Brain microvascular endothelial cell (primary cell): Measurements from ENCODE around the gene SURF6.

ENCODE experiments used
- DNase-seq: peaks from one replicate; pipeline ENCODE4 v3.0.0-alpha.2; 2020
- H3K27ac ChIP-seq: fragments of 250-450 bp; sonication (Bioruptor Pico); 2 replicates; pipeline ENCODE4 v1.5.1; 2020; ENCODE audit warnings: mild to moderate bottlenecking, moderate library complexity
- H3K27me3 ChIP-seq: fragments of 250-450 bp; sonication (Bioruptor Pico); replicated peaks from 2 replicates; pipeline ENCODE4 v1.5.1; 2020; ENCODE audit warnings: mild to moderate bottlenecking
- H3K36me3 ChIP-seq: fragments of 250-450 bp; sonication (Bioruptor Pico); replicated peaks from 2 replicates; pipeline ENCODE4 v1.5.1; 2020; ENCODE audit warnings: mild to moderate bottlenecking
- H3K4me3 ChIP-seq: 2 replicates; pipeline ENCODE4 v1.5.1; 2011; ENCODE audit warnings: low read depth, mild to moderate bottlenecking, control low read depth, low read length, moderate library complexity
- CTCF ChIP-seq: IDR thresholded peaks from 2 replicates; pipeline ENCODE4 v1.5.1; 2011; ENCODE audit warnings: low read depth, mild to moderate bottlenecking, moderate library complexity, low read length, control low read depth, inconsistent platforms; ENCODE audit errors: missing control alignments
- in situ Hi-C: cut with HindIII; loops from 2 replicates; pipeline ENCODE4 v1.10.0; 2017; ENCODE audit warnings: low sequenced_read_pairs, low pct_ligation_motif_present

The SURF6 gene

GRCh38 chr9:133347515-133347984 is 11.6 kb upstream of the SURF6 start:
- Histone ChIP-seq H3K27ac (peak overlapping the region; percentile 99), H3K4me3 (peak overlapping the region; percentile 100), H3K27me3 (no peaks in the 10 kb centered on the region), H3K36me3 (peaks cover 64% of the 10 kb centered on the region)
- TF ChIP-seq CTCF = no peak
- DNase-seq = no peak
- in situ Hi-C loops = no loop called here

DNA sequence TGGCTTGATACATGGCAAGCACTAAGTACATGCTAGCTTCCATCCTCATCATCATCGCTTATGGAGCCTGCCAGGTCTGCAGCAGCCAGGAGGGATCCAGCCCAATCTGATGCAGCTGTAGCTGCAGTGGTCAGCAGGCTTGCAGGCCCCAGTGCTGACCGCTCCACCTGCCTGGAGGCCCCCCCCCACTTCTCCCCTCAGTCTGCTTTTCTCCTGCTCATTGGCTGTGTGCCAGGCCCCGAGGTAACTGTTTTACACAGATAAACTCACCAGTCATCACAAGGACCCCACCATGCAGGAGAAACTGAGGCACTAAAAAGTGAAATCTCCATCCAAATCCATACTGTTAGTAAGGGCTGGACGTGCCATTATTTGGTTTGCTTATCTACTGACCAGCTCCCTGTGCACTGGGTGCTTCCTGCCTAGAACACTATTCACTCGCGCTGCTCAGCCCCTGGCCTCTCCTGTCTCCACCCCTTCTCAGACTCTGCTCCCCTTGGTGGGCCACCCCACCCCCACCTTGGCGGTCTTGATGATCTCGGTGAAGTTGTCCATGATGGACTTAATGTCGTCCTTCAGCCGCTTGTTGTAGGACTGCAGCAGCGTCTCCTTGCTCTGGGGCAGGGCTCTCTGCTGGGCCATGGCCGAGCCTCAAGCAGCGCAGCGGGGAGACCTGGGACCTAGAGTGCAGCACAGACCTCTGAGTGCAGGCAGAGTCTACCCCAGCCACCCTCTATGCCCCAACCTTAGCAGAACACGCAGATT is 10.2 kb upstream of the SURF6 start:
- DNase-seq = no peak
- H3K27me3 ChIP-seq = no peaks in the 10 kb centered on the region
- no peak overlapping the region for H3K27ac ChIP-seq
- peak overlapping the region; percentile 100 for H3K4me3 ChIP-seq
- in situ Hi-C loops = no loop called here
- TF ChIP-seq CTCF = no peak
- peaks cover 63% of the 10 kb centered on the region for H3K36me3 ChIP-seq

DNA sequence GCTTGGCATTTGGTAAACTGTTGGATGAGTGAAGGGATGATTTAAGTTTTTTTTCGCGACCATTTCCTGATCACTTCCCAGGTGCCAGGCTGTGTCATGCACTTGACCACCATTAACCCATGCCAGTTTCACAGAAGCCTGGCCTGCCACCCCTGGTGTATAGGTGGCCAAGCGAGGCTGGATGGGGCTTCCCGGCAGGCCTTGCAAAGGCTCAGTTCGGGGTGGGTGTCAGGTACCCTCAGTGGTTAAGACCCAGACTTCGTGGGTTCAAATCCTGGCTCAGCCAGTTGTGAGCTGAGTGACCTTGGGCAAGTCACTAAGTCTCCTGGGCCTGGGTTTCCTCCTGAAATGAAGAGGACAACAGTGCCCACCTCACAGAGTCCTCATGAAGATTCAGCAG is 9.6 kb upstream of the SURF6 start:
- no peak for TF ChIP-seq CTCF
- no peaks in the 10 kb centered on the region for H3K27me3 ChIP-seq
- peaks cover 61% of the 10 kb centered on the region for H3K36me3 ChIP-seq
- in situ Hi-C loops = no loop called here
- DNase-seq = no peak
- H3K27ac ChIP-seq = no peak overlapping the region
- no peak overlapping the region for H3K4me3 ChIP-seq

DNA sequence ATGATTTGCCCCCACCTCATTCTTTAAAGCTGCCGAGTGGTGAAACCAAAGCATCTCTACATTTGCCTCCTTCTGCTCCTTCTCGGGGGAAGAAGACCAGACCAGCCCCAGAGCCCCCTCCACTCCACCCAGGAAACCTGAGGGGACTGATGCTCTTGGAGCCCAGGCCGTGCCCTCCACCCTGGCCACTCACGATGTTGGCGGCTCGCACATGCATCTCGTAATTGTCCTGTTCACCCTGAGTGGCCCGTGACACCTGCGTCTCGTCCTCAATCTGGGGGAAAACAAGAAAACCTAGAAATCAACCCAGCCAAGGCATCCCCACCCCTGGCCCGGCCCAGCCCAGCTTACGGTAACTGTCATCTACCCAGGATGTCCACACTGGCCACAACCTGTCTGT is 9.0 kb upstream of the SURF6 start:
- H3K27ac ChIP-seq = no peak overlapping the region
- H3K27me3 ChIP-seq = no peaks in the 10 kb centered on the region
- in situ Hi-C loops = no loop called here
- peaks cover 61% of the 10 kb centered on the region for H3K36me3 ChIP-seq
- no peak overlapping the region for H3K4me3 ChIP-seq
- no peak for TF ChIP-seq CTCF
- DNase-seq = no peak

DNA sequence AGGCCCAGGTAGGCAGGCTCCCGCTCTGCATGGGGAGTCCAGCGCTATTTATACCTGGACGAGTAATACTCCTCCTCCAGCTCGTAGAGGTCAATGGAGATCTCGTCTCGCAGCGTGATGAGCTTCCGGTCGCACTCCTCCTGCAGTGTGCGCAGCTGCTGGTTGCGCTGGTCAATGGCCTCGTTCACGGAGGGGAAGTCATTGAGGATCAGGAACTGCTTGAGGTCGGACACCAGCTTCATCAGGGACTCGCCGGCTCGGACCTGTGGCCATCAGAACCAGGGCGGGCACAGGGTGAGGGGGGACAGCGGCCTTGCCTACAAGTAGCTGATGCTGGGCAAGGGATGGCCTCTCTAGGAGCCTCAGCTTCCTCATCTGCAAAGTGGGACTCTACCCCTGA is 8.1 kb upstream of the SURF6 start:
- Histone ChIP-seq H3K27ac (no peak overlapping the region), H3K4me3 (no peak overlapping the region), H3K36me3 (peaks cover 52% of the 10 kb centered on the region), H3K27me3 (no peaks in the 10 kb centered on the region)
- no peak for DNase-seq
- no peak for TF ChIP-seq CTCF
- in situ Hi-C loops = no loop called here

DNA sequence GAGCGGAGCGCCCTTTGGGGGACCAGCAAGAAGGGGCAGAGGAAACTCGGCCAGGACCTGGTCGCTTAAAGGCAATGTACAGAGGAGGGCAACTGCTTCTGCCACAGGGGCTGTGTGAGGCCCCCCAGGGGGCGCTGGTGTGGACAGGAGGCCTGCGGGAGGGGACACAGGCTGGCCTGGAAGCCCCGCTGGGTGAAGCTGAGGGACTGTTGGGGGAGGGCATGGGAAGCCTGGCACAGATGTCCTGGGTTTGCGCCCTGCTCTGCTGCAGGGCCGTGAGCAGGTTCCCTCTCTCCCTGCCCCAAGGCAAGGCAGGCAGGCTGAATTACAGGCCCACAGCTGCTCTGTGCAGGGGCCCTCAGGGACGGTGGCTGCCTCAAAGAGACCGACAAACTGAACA is 6.6 kb upstream of the SURF6 start:
- H3K4me3 ChIP-seq = no peak overlapping the region
- peaks cover 44% of the 10 kb centered on the region for H3K36me3 ChIP-seq
- in situ Hi-C loops = no loop called here
- no peak for DNase-seq
- peak; percentile 40 for TF ChIP-seq CTCF
- H3K27me3 ChIP-seq = no peaks in the 10 kb centered on the region
- H3K27ac ChIP-seq = no peak overlapping the region
